GM06990 (cell line): ENCODE results near the gene PFKFB3.

Experiments
- DNase-seq: peaks from one replicate; pipeline ENCODE4 v3.0.0-alpha.2; 2011; ENCODE audit not compliant: insufficient read length; ENCODE audit errors: extremely low read depth
- H3K27me3 ChIP-seq: replicated peaks from 2 replicates; pipeline ENCODE4 v1.6.0; 2011; ENCODE audit warnings: low read length; ENCODE audit not compliant: control insufficient read depth, insufficient read depth
- H3K36me3 ChIP-seq: 2 replicates; pipeline ENCODE4 v1.5.1; 2011; ENCODE audit warnings: low read length; ENCODE audit not compliant: control insufficient read depth, insufficient read depth
- H3K4me3 ChIP-seq: replicated peaks from 2 replicates; pipeline ENCODE4 v1.5.1; 2011; ENCODE audit warnings: low read depth, mild to moderate bottlenecking, control low read depth, low read length
- TF ChIP-seq, protein P1 (sequence below): IDR thresholded peaks from 2 replicates; pipeline ENCODE4 v1.5.1; 2011; ENCODE audit warnings: low read length, control low read depth, mild to moderate bottlenecking, inconsistent platforms; ENCODE audit not compliant: insufficient read depth, poor library complexity, severe bottlenecking

Gene PFKFB3

DNA sequence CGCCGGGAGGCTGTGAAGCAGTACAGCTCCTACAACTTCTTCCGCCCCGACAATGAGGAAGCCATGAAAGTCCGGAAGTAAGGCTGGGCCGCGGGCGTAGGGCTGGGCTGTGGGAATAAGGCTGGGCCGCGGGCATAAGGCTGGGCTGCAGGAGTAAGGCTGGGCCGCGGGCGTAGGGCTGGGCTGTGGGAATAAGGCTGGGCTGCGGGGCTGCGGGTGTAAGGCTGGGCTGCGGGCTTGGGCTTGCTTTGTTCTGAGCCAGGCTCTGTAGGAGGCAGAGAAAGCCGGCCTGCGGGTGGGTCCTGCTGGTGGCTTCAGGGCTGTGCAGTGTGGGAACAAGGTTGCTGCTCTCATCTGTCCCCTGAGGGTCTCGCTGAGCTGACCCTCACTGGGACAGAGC, 12.5 kb downstream of the PFKFB3 start:
- DNase-seq, result no peak
- H3K36me3 ChIP-seq, result peaks cover 8% of the 10 kb centered on the region
- TF ChIP-seq, protein P1, sequence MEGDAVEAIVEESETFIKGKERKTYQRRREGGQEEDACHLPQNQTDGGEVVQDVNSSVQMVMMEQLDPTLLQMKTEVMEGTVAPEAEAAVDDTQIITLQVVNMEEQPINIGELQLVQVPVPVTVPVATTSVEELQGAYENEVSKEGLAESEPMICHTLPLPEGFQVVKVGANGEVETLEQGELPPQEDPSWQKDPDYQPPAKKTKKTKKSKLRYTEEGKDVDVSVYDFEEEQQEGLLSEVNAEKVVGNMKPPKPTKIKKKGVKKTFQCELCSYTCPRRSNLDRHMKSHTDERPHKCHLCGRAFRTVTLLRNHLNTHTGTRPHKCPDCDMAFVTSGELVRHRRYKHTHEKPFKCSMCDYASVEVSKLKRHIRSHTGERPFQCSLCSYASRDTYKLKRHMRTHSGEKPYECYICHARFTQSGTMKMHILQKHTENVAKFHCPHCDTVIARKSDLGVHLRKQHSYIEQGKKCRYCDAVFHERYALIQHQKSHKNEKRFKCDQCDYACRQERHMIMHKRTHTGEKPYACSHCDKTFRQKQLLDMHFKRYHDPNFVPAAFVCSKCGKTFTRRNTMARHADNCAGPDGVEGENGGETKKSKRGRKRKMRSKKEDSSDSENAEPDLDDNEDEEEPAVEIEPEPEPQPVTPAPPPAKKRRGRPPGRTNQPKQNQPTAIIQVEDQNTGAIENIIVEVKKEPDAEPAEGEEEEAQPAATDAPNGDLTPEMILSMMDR, result no peak
- no peaks in the 10 kb centered on the region for H3K27me3 ChIP-seq
- no peak overlapping the region for H3K4me3 ChIP-seq

DNA sequence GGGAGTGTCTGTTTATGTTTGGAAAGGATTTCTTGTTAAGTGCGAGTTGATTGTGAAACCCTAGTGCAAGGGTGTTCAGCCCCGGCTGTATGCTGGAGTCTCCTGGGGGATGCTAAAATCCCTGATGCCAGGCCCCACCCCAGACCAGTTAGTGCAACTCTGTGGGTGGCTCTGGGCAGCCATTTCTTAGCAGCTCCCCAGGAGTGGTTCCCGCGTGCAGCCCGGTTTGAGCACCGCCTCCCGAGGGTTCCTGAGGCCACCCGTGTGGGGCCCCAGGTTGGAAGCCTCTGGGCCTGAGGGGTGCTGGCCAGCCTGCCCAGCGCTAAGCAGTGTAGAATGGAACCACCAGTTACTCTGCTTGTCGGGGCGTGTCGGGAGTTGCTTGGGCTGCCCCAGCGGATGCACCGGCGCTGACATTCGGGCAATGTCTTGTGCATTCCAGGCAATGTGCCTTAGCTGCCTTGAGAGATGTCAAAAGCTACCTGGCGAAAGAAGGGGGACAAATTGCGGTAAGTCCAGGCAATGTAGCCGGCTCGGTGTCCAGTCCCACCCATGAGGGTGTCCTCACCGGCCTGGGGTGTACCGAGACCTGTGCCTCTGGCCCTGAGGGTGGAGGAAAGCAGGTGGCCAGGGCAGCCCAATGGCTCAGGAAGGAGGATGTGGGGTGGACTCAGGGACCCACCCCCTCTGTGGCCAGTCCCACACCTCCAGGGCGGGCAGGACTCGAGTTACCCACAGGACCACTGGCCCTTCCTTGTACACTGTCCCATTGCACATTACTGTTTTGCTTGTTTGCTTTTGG, 13.2 kb downstream of the PFKFB3 start:
- Histone ChIP-seq H3K27me3 (no peaks in the 10 kb centered on the region), H3K36me3 (peaks cover 8% of the 10 kb centered on the region), H3K4me3 (no peak overlapping the region)
- DNase-seq, result no peak
- TF ChIP-seq, protein P1, result no peak

DNA sequence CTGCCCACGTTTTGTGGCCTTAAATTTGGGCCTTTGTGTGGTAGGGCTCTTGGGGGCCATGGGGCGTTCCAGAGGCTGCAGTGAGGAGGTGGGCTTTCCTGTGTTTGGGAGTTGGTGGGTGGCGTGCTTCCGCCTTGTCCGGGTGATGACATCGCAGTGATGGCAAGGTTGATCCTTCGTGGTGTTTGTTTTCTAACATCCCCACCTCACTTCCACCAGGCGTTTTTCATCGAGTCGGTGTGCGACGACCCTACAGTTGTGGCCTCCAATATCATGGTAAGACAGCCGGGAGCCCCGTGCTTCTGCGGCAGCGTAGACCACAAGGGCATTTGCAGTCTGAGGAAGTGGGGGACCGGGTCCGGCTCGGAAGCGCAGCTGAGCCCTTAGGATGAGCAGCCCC, 14.2 kb downstream of the PFKFB3 start:
- TF ChIP-seq, protein P1, result no peak
- H3K4me3 ChIP-seq, result no peak overlapping the region
- H3K27me3 ChIP-seq, result no peaks in the 10 kb centered on the region
- DNase-seq, result no peak
- H3K36me3 ChIP-seq, result peaks cover 8% of the 10 kb centered on the region

DNA sequence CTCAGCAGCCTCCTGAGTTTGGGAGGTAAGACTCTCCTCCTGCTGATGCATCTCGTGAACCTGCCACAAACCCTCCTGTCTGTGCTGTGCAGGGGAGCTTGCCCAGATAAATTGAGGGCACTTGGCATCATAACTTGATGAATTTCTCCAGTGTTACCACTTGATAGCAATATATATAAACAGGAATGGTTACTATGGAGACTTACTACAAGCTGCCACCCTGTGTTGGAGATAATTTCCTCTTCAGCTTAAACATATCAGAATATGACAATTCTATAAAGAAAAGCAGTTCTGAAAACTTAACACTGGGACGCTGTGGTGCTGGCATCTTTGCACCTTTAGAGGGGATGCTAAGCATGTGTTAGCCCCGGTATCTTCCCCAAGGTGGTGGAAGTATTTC, 14.9 kb downstream of the PFKFB3 start:
- Histone ChIP-seq H3K36me3 (peaks cover 8% of the 10 kb centered on the region), H3K4me3 (no peak overlapping the region), H3K27me3 (no peaks in the 10 kb centered on the region)
- no peak for DNase-seq
- TF ChIP-seq, protein P1, result no peak

DNA sequence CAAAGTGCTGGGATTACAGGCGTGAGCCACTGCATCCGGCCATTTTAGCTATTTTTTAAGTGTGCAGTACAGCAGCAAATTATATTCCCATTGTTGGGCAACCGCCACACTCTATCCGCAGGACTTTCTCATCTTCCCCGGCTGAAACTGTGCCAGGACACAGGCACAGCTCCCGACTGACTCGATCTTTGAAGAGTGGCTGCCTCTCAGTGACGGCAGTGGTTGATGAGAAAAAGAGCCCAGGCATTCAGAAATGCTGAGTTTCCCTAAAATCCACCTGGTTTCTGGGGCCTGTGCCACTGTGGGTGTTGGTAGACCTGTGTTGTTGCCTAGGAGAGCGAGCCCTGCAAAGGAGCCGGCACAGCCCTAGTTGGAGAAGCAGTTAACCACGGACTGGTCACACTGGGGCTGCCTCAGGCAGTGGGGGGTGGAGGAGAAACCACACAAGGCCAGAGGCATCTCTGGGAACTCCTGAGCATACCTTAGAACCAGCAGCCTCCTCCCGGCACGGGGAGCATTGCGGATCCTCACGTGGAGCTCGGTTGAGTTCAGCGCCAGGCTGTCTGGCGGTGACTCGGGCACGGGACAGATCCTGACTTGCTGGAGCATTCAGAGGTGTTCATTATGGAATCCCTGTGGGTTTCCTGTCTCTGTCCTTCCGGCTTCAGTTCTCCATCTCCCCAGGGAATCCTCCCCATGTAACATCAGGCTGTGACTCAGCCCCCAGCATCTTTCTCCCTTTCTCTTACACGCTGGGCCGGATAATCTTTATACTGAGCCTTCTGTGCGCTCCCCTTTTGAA, 16.2 kb downstream of the PFKFB3 start:
- TF ChIP-seq, protein P1, result no peak
- Histone ChIP-seq H3K27me3 (no peaks in the 10 kb centered on the region), H3K36me3 (peaks cover 6% of the 10 kb centered on the region), H3K4me3 (no peak overlapping the region)
- no peak for DNase-seq
